Smooth muscle cell (in vitro differentiated cells): ENCODE measurements around the gene INPP5A. TPM values are rescaled to one million over a fixed set of nuclear protein-coding genes. Genes with fewer than 3 reads are reported as not detected.

Experiments
- DNase-seq: peaks from one replicate; lab custom pipeline; 2025; ENCODE audit not compliant: unreplicated experiment; lab: John Stamatoyannopoulos, UW
- H2AFZ ChIP-seq: fragments of 200-600 bp; sonication (generic); 2 replicates; pipeline ENCODE4 v1.6.0; 2016; ENCODE audit warnings: antibody characterized with exemption, low read depth, mild to moderate bottlenecking
- H3F3A ChIP-seq: fragments of 200-600 bp; sonication (generic); 2 replicates; pipeline ENCODE4 v1.6.0; 2017; ENCODE audit warnings: antibody characterized with exemption, low read depth
- H3K27ac ChIP-seq: fragments of 200-600 bp; sonication (generic); 2 replicates; pipeline ENCODE4 v1.5.1; 2016; ENCODE audit warnings: low read depth, mild to moderate bottlenecking
- H3K27me3 ChIP-seq: fragments of 200-600 bp; sonication (generic); 2 replicates; pipeline ENCODE4 v1.6.1; 2016; ENCODE audit warnings: low read depth, mild to moderate bottlenecking
- H3K36me3 ChIP-seq: fragments of 200-600 bp; sonication (generic); 2 replicates; pipeline ENCODE4 v1.5.1; 2016; ENCODE audit warnings: low read depth
- H3K4me1 ChIP-seq: fragments of 200-600 bp; sonication (generic); 2 replicates; pipeline ENCODE4 v1.5.1; 2016; ENCODE audit warnings: low read depth
- H3K4me2 ChIP-seq: fragments of 200-600 bp; sonication (generic); 2 replicates; pipeline ENCODE4 v1.6.0; 2016; ENCODE audit warnings: mild to moderate bottlenecking
- H3K4me3 ChIP-seq: fragments of 200-600 bp; sonication (generic); 2 replicates; pipeline ENCODE4 v1.5.1; 2016; ENCODE audit warnings: mild to moderate bottlenecking
- H3K79me2 ChIP-seq: fragments of 200-600 bp; sonication (generic); 2 replicates; pipeline ENCODE4 v1.6.0; 2016; ENCODE audit warnings: low read depth, mild to moderate bottlenecking
- H3K9ac ChIP-seq: fragments of 200-600 bp; sonication (generic); 2 replicates; pipeline ENCODE4 v1.6.0; 2016; ENCODE audit warnings: low read depth
- H3K9me3 ChIP-seq: fragments of 200-600 bp; sonication (generic); replicated peaks from 2 replicates; pipeline ENCODE4 v1.5.1; 2016; ENCODE audit warnings: low read depth
- H4K20me1 ChIP-seq: fragments of 200-600 bp; sonication (generic); 2 replicates; pipeline ENCODE4 v1.6.0; 2016; ENCODE audit warnings: low read depth
- CTCF ChIP-seq: fragments of 200-600 bp; sonication (generic); IDR thresholded peaks from 2 replicates; pipeline ENCODE4 v1.5.1; 2017; ENCODE audit warnings: borderline replicate concordance, mild to moderate bottlenecking, antibody characterized with exemption; ENCODE audit not compliant: insufficient read depth, poor library complexity, severe bottlenecking
- WGBS: methylation state at CpG from one replicate; pipeline ENCODE4 v1.1.7; 2016; ENCODE audit warnings: low lambda C conversion rate; 5-methylcytosine and 5-hydroxymethylcytosine counted together
- polyA plus RNA-seq: library from polyadenylated mRNA; unstranded; fragments of >200 nt; fragmentation: Nextera tagmentation; extraction: Ambion mirVana; gene quantifications from 2 replicates; pipeline ENCODE4 v1.2.1, GENCODE V29; 2016
- total RNA-seq: library from RNA; depleted of rRNA; stranded (reverse); fragments of >200 nt; gene quantifications from 2 replicates; pipeline ENCODE4 v1.2.3, GENCODE V29; 2014

The INPP5A gene
- total and polyA plus RNA-seq, 2 experiments from 2014 or later = 48.0 to 55.9 TPM

GRCh38 chr10:132579027-132579859 is 41.7 kb downstream of the INPP5A start:
- H3K36me3 ChIP-seq = no peaks in the 10 kb centered on the region
- no peak for TF ChIP-seq CTCF
- H4K20me1 ChIP-seq = peaks cover 100% of the 10 kb centered on the region
- no peaks in the 10 kb centered on the region for H3K27me3 ChIP-seq
- no peak for DNase-seq
- H3K79me2 ChIP-seq = peaks cover 73% of the 10 kb centered on the region
- H3K4me1 ChIP-seq = peaks cover 11% of the 10 kb centered on the region
- no peak overlapping the region for H3K9ac ChIP-seq
- 95% methylated on average over 15 of the region's 29 CpGs for WGBS
- H2AFZ ChIP-seq = no peak overlapping the region
- no peak overlapping the region for H3K27ac ChIP-seq
- H3F3A ChIP-seq = no peaks in the 10 kb centered on the region
- no peaks in the 10 kb centered on the region for H3K9me3 ChIP-seq
- H3K4me3 ChIP-seq = no peak overlapping the region
- H3K4me2 ChIP-seq = no peak overlapping the region

GRCh38 chr10:132580143-132580542 is 42.6 kb downstream of the INPP5A start:
- Histone ChIP-seq H3K4me3 (no peak overlapping the region), H3F3A (no peaks in the 10 kb centered on the region), H4K20me1 (peaks cover 100% of the 10 kb centered on the region), H2AFZ (no peak overlapping the region), H3K36me3 (no peaks in the 10 kb centered on the region), H3K4me2 (no peak overlapping the region), H3K4me1 (peaks cover 2% of the 10 kb centered on the region), H3K79me2 (peaks cover 82% of the 10 kb centered on the region), H3K9ac (no peak overlapping the region), H3K27ac (no peak overlapping the region), H3K27me3 (no peaks in the 10 kb centered on the region), H3K9me3 (no peaks in the 10 kb centered on the region)
- WGBS = 97% methylated on average over 5 of the region's 5 CpGs
- no peak for DNase-seq
- no peak for TF ChIP-seq CTCF

- H3K4me2 ChIP-seq = no peak overlapping the region
- H3K36me3 ChIP-seq = no peaks in the 10 kb centered on the region
- H3K9ac ChIP-seq = no peak overlapping the region
- TF ChIP-seq CTCF = no peak
- no peak overlapping the region for H3K4me3 ChIP-seq
- peaks cover 100% of the 10 kb centered on the region for H4K20me1 ChIP-seq
- no peak overlapping the region for H3K27ac ChIP-seq
- no peaks in the 10 kb centered on the region for H3F3A ChIP-seq
- H3K27me3 ChIP-seq = no peaks in the 10 kb centered on the region
- H3K79me2 ChIP-seq = peaks cover 87% of the 10 kb centered on the region
- DNase-seq = no peak
- no peak overlapping the region for H2AFZ ChIP-seq
- 100% methylated on average over 1 of the region's 1 CpG for WGBS
- no peaks in the 10 kb centered on the region for H3K9me3 ChIP-seq
- no peaks in the 10 kb centered on the region for H3K4me1 ChIP-seq
Observed at GRCh38 chr10:132580617-132581016, 43.0 kb downstream of the INPP5A start.

GRCh38 chr10:132582137-132582536 is 44.5 kb downstream of the INPP5A start:
- DNase-seq = no peak
- H4K20me1 ChIP-seq = peaks cover 100% of the 10 kb centered on the region
- no peak for TF ChIP-seq CTCF

More at GRCh38 chr10:132582137-132582536, 44.5 kb downstream of the INPP5A start:
- Histone ChIP-seq H2AFZ (no peak overlapping the region), H3K4me1 (no peaks in the 10 kb centered on the region), H3K79me2 (peaks cover 83% of the 10 kb centered on the region), H3K27ac (no peak overlapping the region), H3K9ac (no peak overlapping the region), H3K9me3 (no peaks in the 10 kb centered on the region), H3K4me2 (no peak overlapping the region), H3K4me3 (no peak overlapping the region), H3F3A (no peaks in the 10 kb centered on the region), H3K36me3 (no peaks in the 10 kb centered on the region), H3K27me3 (no peaks in the 10 kb centered on the region)
- 98% methylated on average over 4 of the region's 4 CpGs for WGBS
